ENCODE results near the gene VAMP2. TPM values are rescaled to one million over a fixed set of nuclear protein-coding genes. Genes with fewer than 3 reads are reported as not detected.
A peak's percentile ranks its signal among the peaks of the same experiment; 100 is the strongest.

The VAMP2 gene
- total and polyA plus RNA-seq, 4 donors: 33.9 to 76.2 (median 45.8) TPM

DNA sequence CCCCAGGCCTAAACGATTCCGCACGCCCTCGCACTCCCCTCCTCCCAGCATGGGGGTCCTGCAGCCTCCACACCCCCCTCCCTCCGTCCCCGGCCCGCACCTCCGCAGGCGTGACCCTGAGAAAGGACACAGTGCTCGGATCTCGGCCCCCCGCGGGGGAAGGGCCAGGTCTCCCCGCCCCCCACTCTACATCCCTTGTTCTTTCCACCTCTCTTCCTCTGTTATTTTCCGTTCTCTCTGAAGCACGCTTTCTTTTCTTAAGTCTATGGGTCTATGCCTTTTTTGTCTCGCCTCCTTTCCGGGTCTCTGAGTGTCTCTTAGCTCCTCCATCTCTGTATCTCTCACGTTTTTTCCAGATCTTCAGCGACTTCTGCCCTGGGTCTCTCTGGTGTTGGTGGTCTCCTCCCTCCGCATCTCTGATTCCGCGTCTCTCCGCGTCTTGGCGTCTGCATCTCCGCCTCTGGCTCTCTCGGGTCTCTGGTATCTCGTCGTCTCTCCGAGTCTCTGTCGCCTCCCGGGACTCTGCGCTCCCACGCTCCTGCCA is 36.7 kb downstream of the VAMP2 start:
- peak overlapping the region; percentile 34 to 37 for H3K9ac ChIP-seq (ENCODE audit: insufficient read depth in 1 of 2, low read length in 2 of 2)
- DNase-seq (peak in 1 of 3 donors; percentile 48), ATAC-seq (ENCODE audit: insufficient read depth, low FRiP score) (no peak)
- 1% methylated on average over 31 to 35 of the region's 35 CpGs for WGBS, 2 donors
- H3K4me1 ChIP-seq (ENCODE audit: control insufficient read depth in 5 of 5, insufficient read depth in 5 of 5, low read length in 5 of 5): peaks cover 0 to 51% (median 33%) of the 10 kb centered on the region in 5 donors
- peaks cover 0 to 56% (median 31%) of the 10 kb centered on the region in 3 donors for H3K27me3 ChIP-seq (ENCODE audit: control insufficient read depth in 3 of 3, insufficient read depth in 3 of 3, low read length in 2 of 3)
- TF ChIP-seq, protein P1, sequence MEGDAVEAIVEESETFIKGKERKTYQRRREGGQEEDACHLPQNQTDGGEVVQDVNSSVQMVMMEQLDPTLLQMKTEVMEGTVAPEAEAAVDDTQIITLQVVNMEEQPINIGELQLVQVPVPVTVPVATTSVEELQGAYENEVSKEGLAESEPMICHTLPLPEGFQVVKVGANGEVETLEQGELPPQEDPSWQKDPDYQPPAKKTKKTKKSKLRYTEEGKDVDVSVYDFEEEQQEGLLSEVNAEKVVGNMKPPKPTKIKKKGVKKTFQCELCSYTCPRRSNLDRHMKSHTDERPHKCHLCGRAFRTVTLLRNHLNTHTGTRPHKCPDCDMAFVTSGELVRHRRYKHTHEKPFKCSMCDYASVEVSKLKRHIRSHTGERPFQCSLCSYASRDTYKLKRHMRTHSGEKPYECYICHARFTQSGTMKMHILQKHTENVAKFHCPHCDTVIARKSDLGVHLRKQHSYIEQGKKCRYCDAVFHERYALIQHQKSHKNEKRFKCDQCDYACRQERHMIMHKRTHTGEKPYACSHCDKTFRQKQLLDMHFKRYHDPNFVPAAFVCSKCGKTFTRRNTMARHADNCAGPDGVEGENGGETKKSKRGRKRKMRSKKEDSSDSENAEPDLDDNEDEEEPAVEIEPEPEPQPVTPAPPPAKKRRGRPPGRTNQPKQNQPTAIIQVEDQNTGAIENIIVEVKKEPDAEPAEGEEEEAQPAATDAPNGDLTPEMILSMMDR (IDR thresholded peaks at IDR 0.05; ENCODE audit: control extremely low read depth, extremely low read depth): no peak
- H3K4me3 ChIP-seq: peak overlapping the region; percentile 34
- no peaks in the 10 kb centered on the region for H3K9me3 ChIP-seq (ENCODE audit: control insufficient read depth in 4 of 4, insufficient read depth in 3 of 4, low read length in 3 of 4)
- no peaks in the 10 kb centered on the region for H3K36me3 ChIP-seq (ENCODE audit: control insufficient read depth in 4 of 4, insufficient read depth in 4 of 4, low read length in 4 of 4)
- peak overlapping the region; percentile 29 to 51 for H3K27ac ChIP-seq (ENCODE audit: low read depth in 1 of 2, low read length in 1 of 2)

DNA sequence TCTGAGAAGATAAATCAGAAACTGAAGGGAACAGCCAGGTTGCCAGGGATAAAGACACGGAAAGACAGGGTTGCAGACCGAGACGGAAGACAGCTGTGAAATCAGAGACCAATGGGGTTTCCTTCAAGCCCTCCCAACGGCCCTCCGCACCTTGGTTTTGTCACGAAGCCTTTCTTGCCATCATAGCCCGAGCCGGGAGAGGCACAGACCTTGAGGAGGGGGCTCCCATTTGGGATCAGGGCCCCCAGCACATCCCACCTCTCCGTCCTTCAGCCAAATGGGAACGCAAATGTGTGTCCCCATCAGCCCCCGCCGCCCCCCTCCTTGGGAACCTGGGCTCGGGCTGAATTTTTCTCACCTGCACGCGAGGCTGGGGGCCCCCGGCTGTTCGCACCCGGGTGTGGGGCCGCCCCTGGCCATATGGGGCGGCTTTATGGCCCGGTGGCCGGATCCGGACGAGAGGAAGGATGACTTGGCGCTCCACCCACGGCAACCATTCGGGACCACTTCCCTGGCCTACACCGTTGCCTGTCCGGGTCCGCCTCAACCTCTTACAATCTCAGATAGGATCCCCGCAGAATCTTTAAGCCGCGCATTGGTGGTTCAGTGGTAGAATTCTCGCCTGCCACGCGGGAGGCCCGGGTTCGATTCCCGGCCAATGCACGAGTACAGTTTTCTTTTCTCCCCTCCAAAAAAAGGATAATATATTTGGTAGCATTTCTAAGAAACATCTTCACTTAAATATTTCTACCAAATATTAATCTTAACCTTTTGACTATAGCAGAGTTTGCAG is 37.4 kb downstream of the VAMP2 start:
- Histone ChIP-seq H3K27me3 (ENCODE audit: control insufficient read depth in 3 of 3, insufficient read depth in 3 of 3, low read length in 2 of 3) (peaks cover 0 to 56% (median 32%) of the 10 kb centered on the region in 3 donors), H3K9ac (ENCODE audit: insufficient read depth in 1 of 2, low read length in 2 of 2) (peak overlapping the region; percentile 37 to 50), H3K4me1 (ENCODE audit: control insufficient read depth in 5 of 5, insufficient read depth in 5 of 5, low read length in 5 of 5) (peaks cover 0 to 58% (median 33%) of the 10 kb centered on the region in 5 donors), H3K9me3 (ENCODE audit: control insufficient read depth in 4 of 4, insufficient read depth in 3 of 4, low read length in 3 of 4) (no peaks in the 10 kb centered on the region), H3K4me3 (no peak overlapping the region), H3K36me3 (ENCODE audit: control insufficient read depth in 4 of 4, insufficient read depth in 4 of 4, low read length in 4 of 4) (no peaks in the 10 kb centered on the region), H3K27ac (ENCODE audit: low read depth in 1 of 2, low read length in 1 of 2) (no peak overlapping the region)
- ATAC-seq (ENCODE audit: insufficient read depth, low FRiP score) (peak; percentile 31), DNase-seq (peak; percentile 91 to 93 (median 91))
- TF ChIP-seq, protein P1 (IDR thresholded peaks at IDR 0.05; ENCODE audit: control extremely low read depth, extremely low read depth): no peak
- WGBS, 2 donors: 1% methylated on average over 40 of the region's 40 CpGs

DNA sequence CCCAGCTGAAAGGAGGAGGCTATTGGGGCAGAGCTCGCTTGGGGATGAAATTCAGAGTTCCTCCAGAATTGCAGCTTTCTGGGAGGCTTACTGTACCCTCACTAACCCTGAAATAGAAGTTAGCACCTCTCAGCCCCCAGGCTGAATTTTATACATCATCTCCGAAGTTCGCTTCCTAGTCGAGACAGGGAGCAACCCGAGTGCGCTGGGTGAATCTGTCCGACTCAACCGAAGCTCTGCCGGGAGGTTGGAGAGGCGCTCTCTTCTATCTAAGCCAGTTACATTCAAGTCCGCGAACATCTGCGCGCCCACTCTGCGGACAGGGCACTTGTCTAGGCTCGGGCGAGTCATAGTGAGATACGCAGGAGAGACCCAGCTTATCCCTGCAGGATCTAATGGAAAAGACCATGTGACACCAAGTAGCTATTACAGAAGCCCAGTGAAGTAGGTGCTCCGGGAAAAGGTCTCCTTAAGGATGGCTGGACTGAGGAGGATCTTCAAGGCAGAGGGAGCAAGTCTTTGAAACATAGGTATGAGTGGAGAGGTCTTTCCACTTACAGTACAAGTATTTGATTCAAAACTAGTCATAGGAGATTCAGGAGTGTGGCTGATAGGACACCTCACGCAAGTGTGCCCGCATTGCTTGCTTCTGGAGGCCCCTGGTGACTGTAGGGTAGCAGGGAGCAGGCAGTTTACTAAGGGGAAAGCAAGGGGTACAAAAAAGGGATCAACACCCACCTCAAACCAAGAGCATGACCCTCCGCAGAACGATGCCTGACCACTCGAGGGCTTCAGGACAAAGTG is 38.2 kb downstream of the VAMP2 start:
- Histone ChIP-seq H3K36me3 (ENCODE audit: control insufficient read depth in 4 of 4, insufficient read depth in 4 of 4, low read length in 4 of 4) (no peaks in the 10 kb centered on the region), H3K27me3 (ENCODE audit: control insufficient read depth in 3 of 3, insufficient read depth in 3 of 3, low read length in 2 of 3) (peaks cover 0 to 51% (median 29%) of the 10 kb centered on the region in 3 donors), H3K9me3 (ENCODE audit: control insufficient read depth in 4 of 4, insufficient read depth in 3 of 4, low read length in 3 of 4) (no peaks in the 10 kb centered on the region), H3K27ac (ENCODE audit: low read depth in 1 of 2, low read length in 1 of 2) (no peak overlapping the region), H3K9ac (ENCODE audit: insufficient read depth in 1 of 2, low read length in 2 of 2) (peak overlapping the region in 1 of 2 donors; percentile 50), H3K4me3 (peak overlapping the region; percentile 29), H3K4me1 (ENCODE audit: control insufficient read depth in 5 of 5, insufficient read depth in 5 of 5, low read length in 5 of 5) (peaks cover 0 to 60% (median 33%) of the 10 kb centered on the region in 5 donors)
- DNase-seq: peak in 1 of 3 donors; percentile 25
- TF ChIP-seq, protein P1 (IDR thresholded peaks at IDR 0.05; ENCODE audit: control extremely low read depth, extremely low read depth): no peak
- ATAC-seq (ENCODE audit: insufficient read depth, low FRiP score): no peak
- 2 to 4% methylated on average over 24 of the region's 24 CpGs for WGBS, 2 donors
